Esophagus (tissue), 2 donors: ENCODE data around the gene ZSCAN4. TPM values are rescaled to one million over a fixed set of nuclear protein-coding genes. Genes with fewer than 3 reads are reported as not detected.

ENCODE experiments used
- H3K27ac ChIP-seq, 2 donors: one replicate each; pipeline ENCODE4 v1.5.1; 2013; ENCODE audit warnings: low read depth in 2 of 2, mild to moderate bottlenecking in 2 of 2, inconsistent platforms in 1 of 2, low read length in 1 of 2, moderate library complexity in 1 of 2
- H3K27me3 ChIP-seq, 2 donors: one replicate each; pipeline ENCODE4 v1.6.1; 2013; ENCODE audit warnings: low read length in 2 of 2, control low read depth in 1 of 2, mild to moderate bottlenecking in 1 of 2; ENCODE audit not compliant: insufficient read depth in 2 of 2, control insufficient read depth in 1 of 2
- H3K36me3 ChIP-seq, 2 donors: one replicate each; pipeline ENCODE4 v1.6.1; 2013; ENCODE audit warnings: low read length in 1 of 2; ENCODE audit not compliant: control insufficient read depth in 2 of 2, insufficient read depth in 2 of 2
- H3K4me1 ChIP-seq, 2 donors: one replicate each; pipeline ENCODE4 v1.6.1; 2013; ENCODE audit warnings: low read length in 1 of 2; ENCODE audit not compliant: control insufficient read depth in 2 of 2, insufficient read depth in 2 of 2
- H3K4me3 ChIP-seq, 2 donors: one replicate each; pipeline ENCODE4 v1.5.1; 2013; ENCODE audit warnings: low read length in 2 of 2, mild to moderate bottlenecking in 2 of 2, low read depth in 1 of 2, moderate library complexity in 1 of 2
- H3K9me3 ChIP-seq, 2 donors: one replicate each; pipeline ENCODE4 v1.6.1; 2013; ENCODE audit warnings: mild to moderate bottlenecking in 2 of 2, low read depth in 1 of 2, low read length in 1 of 2, moderate library complexity in 1 of 2; ENCODE audit not compliant: control insufficient read depth in 2 of 2, insufficient read depth in 1 of 2
- WGBS, 2 donors: extraction: QIAGEN DNeasy Blood & Tissue Kit; methylation state at CpG; one replicate each; pipeline ENCODE4 v1.1.7; 2013; 5-methylcytosine and 5-hydroxymethylcytosine counted together
- polyA plus RNA-seq, 2 donors: library from polyadenylated mRNA; stranded (reverse); fragments of 200-250 nt; gene quantifications; one replicate each; pipeline ENCODE4 v1.2.3, GENCODE V29; 2013
- donor health status: healthy with polysubstance abuse.
- donor health status: Bipolar disorder and iron deficiency.

The ZSCAN4 gene
- polyA plus RNA-seq, 2 donors: 0.01 to 0.08 TPM

DNA sequence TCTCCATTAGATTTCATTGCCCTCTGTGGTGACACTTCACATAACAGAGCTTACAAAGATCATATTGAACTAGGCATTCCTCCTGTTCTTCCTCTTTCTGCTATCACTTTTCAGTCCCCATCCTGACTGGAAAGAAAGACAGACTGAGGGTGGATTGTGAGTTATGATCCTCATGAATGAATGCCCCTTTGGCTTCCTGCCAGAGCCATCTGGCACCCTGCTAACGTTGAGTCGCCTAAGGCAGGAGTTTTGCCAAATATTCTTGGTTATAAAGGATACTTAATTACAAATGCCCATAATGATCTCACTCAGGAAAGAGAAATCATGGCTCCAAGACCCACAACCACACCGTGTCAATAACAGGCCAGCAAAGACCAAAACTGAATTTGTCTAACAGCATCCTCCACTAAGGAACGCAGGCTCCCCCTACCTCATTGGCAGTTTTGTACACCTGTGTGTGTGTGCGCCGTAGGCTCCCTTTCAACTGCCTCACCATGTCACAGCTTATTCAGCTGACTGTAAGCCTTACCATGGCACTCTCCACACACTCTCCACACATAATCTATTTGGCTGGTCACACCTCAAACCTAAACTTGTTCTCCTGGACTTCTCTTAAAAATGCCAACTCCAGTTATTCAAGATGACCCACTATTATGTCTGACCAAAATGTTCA lies 20.3 kb upstream of the ZSCAN4 start:
- Histone ChIP-seq H3K4me1 (peaks cover 0 to 4% of the 10 kb centered on the region in 2 donors), H3K27ac (no peak overlapping the region), H3K36me3 (no peaks in the 10 kb centered on the region), H3K9me3 (peaks cover 0 to 15% of the 10 kb centered on the region in 2 donors), H3K27me3 (no peaks in the 10 kb centered on the region), H3K4me3 (no peak overlapping the region)
- 56 to 59% methylated on average over 6 of the region's 6 CpGs for WGBS, 2 donors

DNA sequence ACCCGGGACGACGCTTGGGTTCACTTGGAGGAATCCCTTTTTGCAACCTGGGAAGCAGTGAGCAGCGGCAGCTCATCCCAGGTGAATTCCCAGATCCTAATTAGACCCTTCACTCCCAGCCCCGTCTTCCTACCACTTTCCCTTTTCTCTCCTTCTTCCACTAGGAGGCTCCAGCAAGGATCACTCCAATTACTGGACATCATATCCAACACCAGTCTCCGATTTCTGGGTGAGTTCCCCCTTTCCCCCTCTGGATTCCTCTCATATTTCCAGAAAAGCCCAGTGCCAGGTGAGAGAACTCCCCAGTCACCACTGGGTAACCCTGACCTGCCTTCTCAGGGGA lies 17.1 kb upstream of the ZSCAN4 start:
- peaks cover 0 to 18% of the 10 kb centered on the region in 2 donors for H3K9me3 ChIP-seq
- H3K27me3 ChIP-seq: no peaks in the 10 kb centered on the region
- H3K27ac ChIP-seq: no peak overlapping the region
- H3K4me3 ChIP-seq: no peak overlapping the region
- H3K4me1 ChIP-seq: peaks cover 0 to 4% of the 10 kb centered on the region in 2 donors
- WGBS, 2 donors: 39 to 40% methylated on average over 6 of the region's 6 CpGs
- H3K36me3 ChIP-seq: no peaks in the 10 kb centered on the region

DNA sequence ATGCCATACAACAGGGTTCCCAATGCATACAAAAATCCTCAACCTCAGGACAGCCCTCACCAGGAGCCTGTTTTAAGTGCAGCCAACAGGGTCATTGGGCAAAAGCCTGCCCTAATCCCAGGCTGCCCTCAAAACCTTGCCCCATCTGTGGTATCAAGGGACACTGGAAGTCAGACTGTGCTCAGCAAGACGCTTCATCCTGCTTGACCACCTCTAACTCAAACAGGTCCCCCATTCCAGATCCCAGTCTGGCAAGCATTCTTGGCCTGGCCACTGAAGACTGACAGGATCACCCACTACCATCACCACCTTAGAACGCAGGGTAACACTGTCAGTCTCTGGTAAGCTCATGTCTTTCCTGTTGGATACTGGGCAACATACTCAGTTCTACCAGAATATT lies 15.0 kb upstream of the ZSCAN4 start:
- Histone ChIP-seq H3K9me3 (peaks cover 0 to 16% of the 10 kb centered on the region in 2 donors), H3K27me3 (no peaks in the 10 kb centered on the region)
- 88 to 90% methylated on average over 2 of the region's 2 CpGs for WGBS, 2 donors

DNA sequence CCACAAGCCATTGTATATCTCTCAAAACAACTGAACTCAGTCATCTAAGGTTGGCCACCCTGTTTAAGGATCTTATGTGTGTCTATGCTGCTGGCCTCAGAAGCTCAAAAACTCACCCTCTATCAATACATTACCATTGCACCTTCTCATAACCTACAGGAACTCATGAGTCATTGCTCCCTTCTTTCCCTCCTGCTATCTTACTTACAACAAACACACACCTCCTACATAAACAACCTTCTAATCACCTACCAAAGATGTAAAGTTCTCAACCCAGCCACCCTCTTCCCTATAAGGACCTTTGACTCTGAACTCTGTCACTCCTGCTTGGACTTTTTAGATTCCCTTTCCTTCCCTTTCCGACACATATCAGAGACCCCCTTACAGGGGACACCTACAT lies 13.3 kb upstream of the ZSCAN4 start:
- peaks cover 0 to 16% of the 10 kb centered on the region in 2 donors for H3K9me3 ChIP-seq
- H3K27ac ChIP-seq: no peak overlapping the region
- H3K4me1 ChIP-seq: peaks cover 0 to 4% of the 10 kb centered on the region in 2 donors
- H3K27me3 ChIP-seq: no peaks in the 10 kb centered on the region
- H3K36me3 ChIP-seq: no peaks in the 10 kb centered on the region
- 75 to 97% methylated on average over 1 of the region's 1 CpG for WGBS, 2 donors
- H3K4me3 ChIP-seq: no peak overlapping the region

More for the DNA sequence above, 15.0 kb upstream of the ZSCAN4 start:
- no peaks in the 10 kb centered on the region for H3K36me3 ChIP-seq
- H3K27ac ChIP-seq: no peak overlapping the region
- H3K4me1 ChIP-seq: peaks cover 0 to 4% of the 10 kb centered on the region in 2 donors
- no peak overlapping the region for H3K4me3 ChIP-seq

DNA sequence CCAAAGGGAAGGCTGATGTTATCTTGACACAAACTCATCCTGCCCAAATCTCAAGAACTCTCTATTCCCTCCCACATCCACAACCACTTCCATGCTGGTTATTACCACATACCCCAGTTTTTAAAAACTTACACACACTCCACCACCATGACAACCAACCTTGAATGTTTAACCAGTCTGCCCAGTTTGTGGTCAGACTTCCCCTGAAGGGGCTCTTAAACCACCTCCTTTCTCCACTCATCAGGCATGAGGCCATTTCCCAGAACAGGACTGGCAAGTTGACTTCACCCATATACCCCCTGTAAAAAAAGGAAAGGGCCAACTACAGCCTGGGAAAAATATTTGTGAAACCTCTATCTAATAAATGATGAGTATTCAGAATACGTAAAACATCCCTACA lies 12.4 kb upstream of the ZSCAN4 start:
- 77 to 87% methylated on average over 1 of the region's 1 CpG for WGBS, 2 donors
- Histone ChIP-seq H3K27me3 (no peaks in the 10 kb centered on the region), H3K27ac (no peak overlapping the region), H3K4me1 (peaks cover 0 to 2% of the 10 kb centered on the region in 2 donors), H3K36me3 (no peaks in the 10 kb centered on the region), H3K4me3 (no peak overlapping the region), H3K9me3 (peaks cover 0 to 16% of the 10 kb centered on the region in 2 donors)

DNA sequence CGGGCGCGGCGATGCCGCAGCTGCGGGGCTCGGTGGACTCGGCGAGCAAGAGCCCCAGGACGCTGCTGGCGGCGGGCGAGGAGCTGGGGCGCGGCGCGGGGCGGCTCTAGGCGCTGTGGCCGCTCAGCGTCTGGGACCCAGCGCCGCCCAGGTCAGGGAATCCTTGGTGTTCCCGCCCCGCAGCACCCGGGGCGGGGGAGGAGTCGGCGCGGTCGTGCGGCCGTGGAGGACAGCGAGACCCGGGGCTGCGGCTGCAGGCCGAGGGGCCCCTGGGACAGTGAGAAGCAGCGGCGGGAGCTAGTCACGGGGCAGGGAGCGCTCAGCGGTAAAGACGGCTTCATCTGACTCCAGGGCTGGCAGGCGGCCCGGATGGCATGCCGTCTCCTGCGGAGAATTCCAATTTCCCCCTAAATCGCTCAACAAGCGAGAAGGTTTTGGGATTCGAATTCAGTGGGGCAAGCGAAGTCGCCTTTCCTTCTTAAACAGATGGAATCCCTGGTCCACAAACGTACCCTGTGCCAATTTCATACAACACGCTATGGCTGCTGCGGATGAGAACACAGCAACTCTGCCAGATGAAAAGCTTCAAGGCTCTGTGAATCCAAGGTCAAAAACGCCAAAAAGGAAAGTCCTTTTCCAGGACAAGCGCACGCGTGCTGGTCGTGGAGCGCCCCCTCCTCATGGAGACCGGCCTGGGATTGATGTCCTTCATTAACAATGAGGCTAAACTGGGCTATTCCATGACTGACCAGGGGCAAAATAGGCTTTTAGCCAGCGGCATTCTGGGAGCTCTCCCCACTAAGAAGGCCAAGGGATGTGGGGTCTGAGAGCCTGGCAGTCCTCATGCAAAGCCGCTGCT lies 4.2 kb upstream of the ZSCAN4 start:
- Histone ChIP-seq H3K4me3 (peak overlapping the region; percentile 51 to 59), H3K36me3 (no peaks in the 10 kb centered on the region), H3K27ac (peak overlapping the region; percentile 54 to 58), H3K4me1 (peaks cover 0 to 4% of the 10 kb centered on the region in 2 donors), H3K27me3 (no peaks in the 10 kb centered on the region), H3K9me3 (no peaks in the 10 kb centered on the region)
- WGBS, 2 donors: 4% methylated on average over 51 to 64 of the region's 64 CpGs

DNA sequence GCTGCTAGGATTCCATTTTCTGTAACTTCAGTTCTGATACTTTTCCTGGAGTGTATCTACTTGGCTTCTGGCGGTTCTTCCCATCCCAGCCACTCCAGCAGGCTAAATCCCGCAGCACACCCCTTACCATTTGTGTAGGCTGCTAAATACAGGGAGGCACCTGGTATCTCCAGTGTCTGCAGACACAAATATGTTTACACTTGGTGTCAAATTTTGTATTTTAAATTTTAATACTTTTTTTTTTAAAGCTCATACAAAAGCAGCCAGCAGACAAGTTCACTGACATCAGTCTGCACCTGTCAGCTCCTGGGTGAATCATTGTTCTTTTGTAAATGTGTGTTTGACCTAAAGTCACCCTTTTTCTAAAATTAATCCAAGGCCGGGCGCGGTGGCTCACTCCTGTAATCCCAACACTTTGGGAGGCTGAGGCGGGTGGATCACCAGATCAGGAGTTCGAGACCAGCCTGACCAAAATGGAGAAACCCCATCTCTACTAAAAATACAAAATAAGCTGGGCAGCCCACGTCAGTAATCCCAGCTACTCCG lies 3.4 kb upstream of the ZSCAN4 start:
- Histone ChIP-seq H3K4me1 (peaks cover 0 to 4% of the 10 kb centered on the region in 2 donors), H3K4me3 (no peak overlapping the region), H3K9me3 (no peaks in the 10 kb centered on the region), H3K27ac (no peak overlapping the region), H3K36me3 (no peaks in the 10 kb centered on the region), H3K27me3 (no peaks in the 10 kb centered on the region)
- 59 to 64% methylated on average over 9 of the region's 9 CpGs for WGBS, 2 donors

DNA sequence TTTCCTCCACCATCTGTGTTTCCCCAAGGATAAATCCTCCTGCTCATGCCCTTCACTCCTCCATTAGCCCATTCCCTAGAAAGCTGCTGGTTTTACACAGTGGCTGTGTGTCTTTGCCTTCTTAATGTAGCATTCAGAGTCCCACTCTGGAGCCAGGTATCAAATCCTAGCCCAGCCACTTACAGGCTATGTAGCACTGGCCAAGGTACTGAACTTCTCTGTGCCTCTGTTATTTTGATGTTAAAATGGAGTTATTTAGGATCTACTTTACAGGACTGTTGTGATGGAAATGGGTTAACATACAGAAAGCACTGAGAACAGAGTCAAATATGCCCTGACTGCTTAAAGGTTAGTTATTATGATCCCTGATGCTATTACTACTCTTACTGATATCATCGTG lies 1.5 kb upstream of the ZSCAN4 start:
- no peaks in the 10 kb centered on the region for H3K27me3 ChIP-seq
- 89 to 93% methylated on average over 1 of the region's 1 CpG for WGBS, 2 donors
- H3K27ac ChIP-seq: no peak overlapping the region

DNA sequence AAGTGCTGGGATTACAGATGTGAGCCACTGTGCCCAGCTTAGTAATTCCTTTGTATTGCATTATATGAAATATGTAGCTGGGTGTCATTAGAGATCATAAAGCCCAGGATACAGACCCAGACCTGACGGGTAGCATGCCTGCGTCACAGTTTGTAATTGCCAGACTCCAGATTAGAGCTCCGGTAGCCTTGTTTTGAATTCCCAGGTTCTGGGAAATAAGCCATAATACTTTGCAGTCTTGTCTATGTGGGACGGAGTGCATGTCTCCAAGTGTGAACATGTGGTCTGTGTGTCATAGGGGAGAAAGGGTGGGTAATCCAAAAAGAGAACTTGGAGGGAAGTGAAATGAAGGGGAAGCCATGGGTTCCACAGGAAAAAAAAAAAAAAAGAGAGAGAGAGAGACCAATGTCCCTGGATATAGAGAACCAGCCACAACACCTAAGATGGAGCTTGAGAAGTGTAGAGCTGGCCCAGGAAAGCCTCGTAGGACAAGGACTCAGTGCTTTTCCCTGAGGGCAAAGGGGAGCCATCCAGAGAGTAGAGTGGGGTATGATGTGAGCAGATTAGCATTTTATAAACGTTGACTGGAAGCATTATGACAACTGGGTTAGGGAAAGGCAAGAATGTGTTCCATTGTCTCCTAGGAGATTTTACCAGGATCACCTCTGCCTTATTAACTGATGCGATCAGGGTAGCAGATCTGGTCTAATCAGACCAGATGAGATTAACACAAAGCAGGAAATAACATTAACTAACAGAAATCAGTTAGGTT lies 2.6 kb downstream of the ZSCAN4 start:
- no peaks in the 10 kb centered on the region for H3K4me1 ChIP-seq
- 63 to 64% methylated on average over 7 of the region's 7 CpGs for WGBS, 2 donors
- H3K27ac ChIP-seq: no peak overlapping the region
- H3K9me3 ChIP-seq: no peaks in the 10 kb centered on the region
- no peaks in the 10 kb centered on the region for H3K36me3 ChIP-seq
- H3K27me3 ChIP-seq: no peaks in the 10 kb centered on the region
- no peak overlapping the region for H3K4me3 ChIP-seq

More for the DNA sequence above, 1.5 kb upstream of the ZSCAN4 start:
- Histone ChIP-seq H3K4me3 (no peak overlapping the region), H3K36me3 (no peaks in the 10 kb centered on the region), H3K4me1 (peaks cover 0 to 4% of the 10 kb centered on the region in 2 donors), H3K9me3 (no peaks in the 10 kb centered on the region)
